Activated CD4-positive, alpha-beta T cell treated with anti-CD3 and anti-CD28 coated beads, Interleukin-10, Interleukin-2, amounts not matched to agents 100 ng/mL and 50 ng/mL, durations not matched to agents 16 hours and 8 hours (primary cell): ENCODE measurements around the gene CLEC1B.
"Not testable (repeated sequence)": the region's sequence is repeated elsewhere in the genome, so short reads cannot be mapped to it uniquely, and the experiment has no call there.

Experiments used
- DNase-seq: peaks from one replicate; pipeline ENCODE4 v3.0.0-alpha.2; 2020

The CLEC1B gene

DNA sequence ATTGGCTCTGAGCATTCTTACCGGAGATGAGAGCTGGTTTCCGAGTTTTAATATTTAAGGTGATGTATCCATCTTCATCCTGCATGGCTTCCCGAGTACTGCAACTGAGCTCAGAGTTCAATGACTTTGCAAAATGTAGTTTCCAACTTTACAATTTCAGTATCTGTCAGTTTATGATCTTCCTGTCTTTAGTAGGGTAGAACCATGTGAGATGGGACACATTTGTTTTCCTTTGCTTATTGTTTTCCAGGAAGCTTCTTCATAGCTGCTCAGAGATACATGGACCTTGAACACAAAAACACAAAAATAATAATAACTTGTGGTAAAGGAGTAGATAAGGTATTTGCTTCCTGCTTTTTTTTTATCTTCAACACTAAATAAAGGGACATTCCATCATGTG is at the start of gene CLEC1B:
Gene CLEC1B, minus strand, starts transcription at position 106 of the 400 bp plus-strand sequence. Its CDS starts 21 bp downstream, at position 85.
- DNase-seq: no peak

DNA sequence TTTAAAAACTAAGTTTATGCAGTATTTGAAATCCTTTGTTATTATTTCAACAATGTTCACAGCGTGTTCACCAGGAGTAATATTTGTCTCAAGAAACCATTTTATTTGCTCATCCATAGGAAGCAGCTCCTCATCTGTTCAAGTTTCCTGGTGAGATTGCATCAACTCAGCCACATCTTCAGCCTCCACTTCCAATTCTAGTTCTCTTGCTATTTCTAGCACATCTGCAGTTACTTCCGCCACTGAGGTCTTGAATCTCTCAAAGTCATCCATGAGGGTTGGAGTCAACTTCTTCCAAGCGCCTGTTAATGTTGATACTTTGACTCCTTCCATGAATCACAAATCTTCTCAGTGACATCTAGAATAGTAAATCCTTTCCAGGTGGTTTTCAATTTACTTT is 49.6 kb upstream of the CLEC1B start:
- DNase-seq: no peak

DNA sequence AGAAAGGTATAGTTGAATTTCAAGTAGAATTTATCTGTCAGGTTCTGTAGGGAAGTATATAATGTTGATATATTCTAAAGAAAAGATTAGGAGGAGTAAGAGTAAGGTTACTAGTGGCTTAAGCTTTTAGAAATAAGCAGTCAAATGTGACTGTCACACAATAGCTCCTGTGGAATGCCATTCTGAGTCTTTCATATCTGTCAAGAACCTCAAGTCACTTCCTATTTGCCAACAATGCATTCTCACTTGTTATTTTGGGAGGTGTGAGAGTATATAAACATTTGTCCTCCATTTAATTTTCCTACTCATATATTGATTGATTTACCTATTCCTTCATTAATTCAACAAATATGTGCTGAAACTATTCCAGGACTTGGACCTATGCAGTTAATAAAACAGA is 43.2 kb upstream of the CLEC1B start:
- no peak for DNase-seq

DNA sequence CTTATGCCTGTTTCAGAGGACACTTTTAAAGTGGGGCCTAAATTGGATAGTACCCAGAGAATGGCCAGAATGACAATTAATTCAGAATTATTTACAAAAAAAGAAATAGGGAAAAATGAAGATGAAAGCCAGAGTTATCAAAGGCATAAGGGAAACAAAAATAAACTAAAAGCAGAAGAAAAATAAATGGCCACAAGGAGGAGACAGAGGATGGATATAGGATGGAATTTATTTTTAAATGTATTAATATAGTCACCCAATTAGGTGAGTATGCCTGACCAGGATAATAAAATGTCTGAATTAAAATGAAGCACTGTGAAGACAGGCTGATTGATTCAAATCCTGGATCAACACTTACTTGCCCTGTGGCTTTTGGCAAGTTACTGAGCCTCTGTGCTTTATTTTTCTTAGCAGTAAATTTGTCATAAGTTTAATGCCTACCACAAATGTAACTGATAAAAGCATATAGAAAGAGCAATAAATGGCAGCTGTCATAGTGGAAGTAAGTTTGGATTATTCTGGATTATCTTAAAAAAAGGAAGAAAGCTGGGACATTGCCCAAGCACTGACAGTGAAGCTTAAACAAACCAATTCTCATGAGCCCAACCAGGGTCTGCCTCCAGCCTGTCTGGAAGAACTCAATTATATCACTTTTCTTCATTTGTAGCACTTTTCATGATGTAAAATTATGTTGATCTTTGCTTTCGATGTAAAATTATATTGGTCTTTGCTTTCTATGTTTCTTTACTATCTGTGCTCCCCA is 35.0 kb upstream of the CLEC1B start:
- no peak for DNase-seq

DNA sequence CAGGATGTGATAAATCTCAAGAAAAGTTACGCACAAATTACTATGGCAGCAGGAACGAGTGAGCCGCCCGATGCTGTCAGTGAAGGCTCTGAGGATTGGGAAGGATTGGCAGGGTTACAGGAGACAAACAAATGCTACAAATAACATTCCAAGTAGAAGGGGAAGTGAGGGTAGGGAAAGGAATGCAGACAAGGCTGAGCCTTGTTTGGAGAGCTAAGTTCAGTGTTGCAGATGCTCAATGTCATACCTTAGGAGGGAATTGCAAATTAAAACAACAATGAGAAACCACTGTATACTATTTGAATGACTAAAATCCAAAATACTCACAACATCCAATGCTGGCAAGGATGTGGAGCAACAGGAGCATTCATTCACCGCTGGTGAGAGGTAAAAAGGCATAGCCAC is 32.9 kb upstream of the CLEC1B start:
- DNase-seq: no peak

DNA sequence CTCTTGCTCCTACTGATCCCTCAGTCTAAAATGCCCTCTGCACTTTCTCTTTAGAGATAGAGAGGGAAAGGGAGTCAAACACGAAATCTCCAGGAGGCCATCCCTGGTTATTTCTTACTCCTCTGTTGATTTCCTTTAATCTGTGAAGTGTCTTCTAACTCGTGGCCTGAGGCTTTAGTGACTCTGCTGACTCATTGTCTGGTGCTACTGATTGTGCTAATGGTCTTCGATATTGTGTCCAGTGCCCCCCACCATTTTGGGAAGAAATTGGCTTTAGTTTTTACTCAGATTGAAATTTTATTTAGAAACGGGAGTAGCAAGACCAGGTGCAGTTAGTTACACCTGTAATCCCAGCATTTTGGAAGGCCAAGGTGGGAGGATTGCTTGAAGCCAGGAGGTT is 32.4 kb upstream of the CLEC1B start:
- DNase-seq: no peak

DNA sequence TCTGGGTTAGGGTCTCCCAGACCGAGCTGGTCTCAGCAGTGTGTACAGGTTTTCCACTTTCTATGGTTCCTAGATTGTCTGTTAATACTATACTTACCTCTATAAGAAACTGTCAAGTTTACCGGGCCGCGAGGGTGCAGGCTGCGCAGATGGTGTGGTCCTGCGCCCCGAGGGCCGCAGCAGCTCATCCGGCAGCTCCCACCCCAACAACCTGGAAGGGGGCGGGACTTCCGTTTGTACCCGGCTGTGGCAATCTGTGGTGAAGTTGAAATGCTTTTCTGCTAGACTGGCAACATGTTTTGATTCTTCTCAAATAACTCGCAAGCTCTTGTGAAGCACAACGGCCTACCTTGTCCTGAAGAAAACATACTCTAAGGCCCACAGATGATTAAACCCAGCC is 31.5 kb upstream of the CLEC1B start, which contains the start of gene CLEC9A:
Gene CLEC9A, plus strand, starts transcription at position 237 of the 400 bp plus-strand sequence. CDS start 22,006 bp downstream, outside the sequence.
- no peak for DNase-seq

DNA sequence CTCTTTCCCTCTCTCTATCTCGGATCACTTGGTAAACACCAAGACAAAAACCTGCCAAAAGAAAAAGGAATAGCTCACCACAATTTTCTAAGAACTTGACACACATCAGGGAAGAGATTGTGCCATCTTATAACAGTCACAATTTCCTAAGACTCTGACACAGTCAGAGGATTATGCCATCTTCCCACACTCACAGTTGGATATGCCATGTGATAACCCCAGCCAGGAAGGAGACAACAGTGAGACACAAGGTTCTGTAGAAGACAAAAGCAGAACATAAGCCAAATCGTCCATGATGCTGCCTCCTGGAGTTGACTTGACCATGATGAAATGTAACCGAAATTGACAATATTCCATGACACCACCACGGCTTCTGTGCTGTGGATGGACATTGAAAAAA is 28.8 kb upstream of the CLEC1B start:
- no peak for DNase-seq

DNA sequence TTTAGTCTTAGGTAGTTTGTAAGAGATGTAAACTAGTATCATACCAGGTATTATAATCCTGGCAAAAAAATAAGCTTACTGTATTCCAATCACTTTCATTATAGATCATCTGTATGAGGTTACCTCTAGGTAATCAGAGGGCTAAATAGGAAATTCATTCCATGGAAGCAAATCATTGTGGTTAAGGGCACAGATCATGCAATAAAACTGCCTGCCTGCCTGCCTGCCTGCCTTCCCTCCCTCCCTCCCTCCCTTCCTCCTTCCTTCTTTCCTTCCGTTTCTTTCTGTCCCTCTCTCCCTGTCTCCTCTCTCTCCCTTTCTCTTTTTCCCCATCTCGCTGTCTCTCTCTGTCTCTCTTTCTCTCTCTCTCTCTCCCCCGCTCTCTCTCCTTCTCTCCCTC is 28.4 kb upstream of the CLEC1B start:
- no peak for DNase-seq

DNA sequence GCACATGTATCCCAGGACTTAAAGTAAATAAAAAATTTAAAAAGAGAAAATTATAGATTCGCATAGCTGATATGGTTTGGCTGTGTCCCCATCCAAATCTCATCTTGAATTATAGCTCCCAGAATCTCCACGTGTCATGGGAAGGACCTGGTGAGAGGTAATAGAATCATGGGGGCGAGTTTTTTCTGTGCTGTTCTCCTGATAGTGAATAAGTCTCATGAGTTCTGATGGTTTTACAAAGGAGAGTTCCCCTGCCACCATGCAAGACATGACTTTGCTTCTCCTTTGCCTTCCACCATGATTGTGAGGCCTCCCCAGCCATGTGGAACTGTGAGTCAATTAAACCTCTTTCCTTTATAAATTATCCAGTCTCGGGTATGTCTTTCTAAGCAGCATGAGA is 27.7 kb upstream of the CLEC1B start:
- DNase-seq: not testable (repeated sequence)

DNA sequence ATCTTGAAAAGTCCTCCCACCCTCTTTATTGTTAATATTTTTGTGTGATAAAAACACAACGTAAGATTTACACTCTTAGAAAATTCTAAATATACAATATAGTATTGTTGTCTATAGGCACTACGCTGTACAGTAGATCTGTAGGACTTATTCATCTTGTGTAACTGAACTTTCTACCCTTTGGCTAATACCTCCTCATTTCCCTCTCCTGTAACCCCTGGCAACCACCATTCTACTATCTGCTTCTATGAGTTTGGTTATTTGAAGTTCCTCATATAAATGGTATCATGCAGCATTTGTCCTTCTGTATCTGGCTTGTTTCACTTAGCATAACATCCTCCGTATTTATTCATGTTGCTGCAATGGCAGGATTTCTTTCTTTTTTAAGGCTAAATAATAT is 26.3 kb upstream of the CLEC1B start:
- DNase-seq: no peak

DNA sequence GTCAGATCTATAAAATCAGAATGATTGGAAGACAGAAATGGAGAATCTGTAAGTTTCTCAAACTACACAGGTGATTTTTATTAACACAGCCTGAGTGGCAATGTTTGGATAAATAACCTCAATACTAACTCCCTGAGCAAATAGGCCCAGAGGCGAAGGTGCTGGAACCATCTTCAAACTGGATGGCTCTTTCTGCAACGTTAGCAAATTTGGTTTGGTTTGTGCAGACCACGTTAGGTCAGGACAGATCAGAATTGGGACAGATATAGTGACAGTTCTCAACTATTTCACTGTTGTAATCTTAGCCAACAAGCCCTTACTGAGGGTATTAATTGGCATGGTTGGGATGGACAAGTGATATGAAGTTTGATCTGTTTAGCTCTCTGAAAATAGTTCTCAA is 22.4 kb upstream of the CLEC1B start:
- DNase-seq: no peak

DNA sequence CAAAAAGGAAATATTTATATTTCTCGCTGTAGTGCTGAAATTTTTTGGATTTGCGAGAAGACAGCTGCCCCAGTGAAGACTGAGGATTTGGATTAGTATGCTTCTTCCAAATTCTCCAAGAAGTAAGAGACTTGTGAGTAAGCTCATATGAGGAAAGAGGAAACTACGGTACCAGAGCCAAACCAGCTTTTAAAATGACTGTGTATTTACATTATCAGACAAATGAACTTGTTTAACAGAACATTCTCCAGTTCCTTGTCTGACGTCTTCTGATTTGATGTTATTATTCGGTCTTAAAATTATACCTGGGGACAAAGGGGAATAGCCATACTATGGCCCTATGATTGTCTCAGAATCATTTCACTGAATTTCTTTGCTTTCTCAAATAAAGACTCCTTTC is 19.5 kb upstream of the CLEC1B start:
- no peak for DNase-seq

DNA sequence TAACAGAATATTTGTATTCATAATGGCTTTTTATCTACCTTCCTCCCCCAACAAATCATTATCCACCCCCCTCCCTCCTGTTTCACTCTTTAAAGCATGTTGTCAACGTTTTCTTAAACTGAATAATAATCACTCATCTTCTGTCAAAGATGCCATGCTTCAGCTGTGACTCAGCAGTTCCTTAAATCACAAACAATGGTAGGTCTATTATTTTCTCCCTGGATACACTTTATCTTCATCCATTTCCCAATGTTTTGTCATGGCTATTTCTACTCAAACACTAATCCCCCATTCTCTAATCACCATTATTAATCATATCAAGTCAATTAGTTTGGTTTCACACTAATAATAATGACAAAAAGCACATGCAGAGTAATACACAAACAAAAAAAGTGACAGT is 18.0 kb upstream of the CLEC1B start:
- DNase-seq: no peak

DNA sequence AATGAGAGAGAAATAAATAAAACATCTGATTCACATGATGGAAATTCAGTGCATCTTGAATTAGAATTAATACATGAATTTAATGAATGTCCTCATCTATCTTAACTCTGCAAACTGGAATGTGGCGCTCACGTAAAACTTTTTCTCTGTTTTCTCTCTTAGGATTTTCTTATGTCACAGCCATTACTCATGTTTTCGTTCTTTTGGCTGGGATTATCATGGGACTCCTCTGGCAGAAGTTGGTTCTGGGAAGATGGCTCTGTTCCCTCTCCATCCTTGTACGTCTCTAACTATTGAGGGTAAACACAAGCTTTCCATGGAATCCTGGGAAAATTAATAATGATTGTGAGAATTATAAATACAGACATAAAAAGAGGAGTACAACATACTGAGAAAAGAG is 16.5 kb upstream of the CLEC1B start:
- DNase-seq: no peak

DNA sequence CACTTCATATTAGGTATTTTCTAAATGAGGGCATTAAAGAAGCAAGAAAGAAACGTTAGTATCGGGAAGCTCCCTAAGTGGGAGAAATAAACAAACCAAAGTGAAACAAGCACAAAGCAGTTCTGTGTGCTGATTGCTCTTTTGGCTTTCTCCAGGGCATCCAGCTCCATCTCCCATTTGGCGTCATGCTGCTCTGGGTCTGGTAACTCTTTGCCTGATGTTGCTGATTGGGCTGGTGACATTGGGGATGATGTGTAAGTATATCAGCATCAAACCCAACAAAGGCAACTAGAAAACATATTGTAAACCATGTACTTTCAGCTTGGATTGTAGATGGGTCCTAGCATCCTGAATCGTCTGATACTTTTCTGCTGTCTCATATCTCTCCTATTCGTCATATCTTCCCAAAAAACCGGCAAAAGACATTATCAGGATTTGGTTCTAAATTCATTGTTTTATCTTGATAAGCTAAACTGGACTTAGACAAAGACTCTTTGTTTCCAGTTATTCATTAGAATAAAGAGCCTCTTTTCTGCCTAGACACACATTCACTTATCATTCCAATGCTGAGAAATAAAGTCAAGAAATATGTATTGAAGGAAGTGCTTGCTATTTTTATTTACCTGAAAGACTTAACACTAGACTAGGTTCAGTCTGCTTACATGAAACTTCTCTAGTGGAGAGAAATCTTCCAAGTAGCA is 13.9 kb upstream of the CLEC1B start:
- no peak for DNase-seq

DNA sequence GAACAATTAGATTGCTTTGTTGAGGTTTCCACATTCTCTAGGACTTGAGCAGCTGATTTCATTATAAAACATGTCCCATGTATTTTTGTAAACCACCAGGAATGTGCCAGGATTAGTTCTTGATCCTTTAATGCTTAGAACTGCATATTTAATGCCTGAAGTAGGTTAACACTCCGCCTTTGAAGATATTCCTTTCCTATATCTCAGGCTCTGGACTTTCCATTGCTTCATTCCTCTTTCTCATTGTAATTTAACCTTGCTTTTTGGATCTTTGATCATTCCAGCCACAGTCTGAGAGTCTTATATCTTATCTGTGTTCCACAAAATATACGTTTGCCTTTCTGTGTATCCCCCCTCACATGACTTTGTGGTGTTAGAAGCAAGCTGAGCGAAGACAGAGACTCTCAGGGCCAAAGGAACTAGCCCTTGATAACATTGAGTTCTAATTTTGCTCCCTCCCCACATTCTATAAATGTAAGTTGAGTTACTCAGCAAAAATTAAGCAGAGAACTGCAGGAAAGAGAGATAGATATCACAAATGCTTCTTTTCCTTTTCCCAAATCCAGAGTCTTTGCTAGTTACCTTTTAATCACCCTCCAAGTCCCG is 2.4 kb upstream of the CLEC1B start:
- no peak for DNase-seq

DNA sequence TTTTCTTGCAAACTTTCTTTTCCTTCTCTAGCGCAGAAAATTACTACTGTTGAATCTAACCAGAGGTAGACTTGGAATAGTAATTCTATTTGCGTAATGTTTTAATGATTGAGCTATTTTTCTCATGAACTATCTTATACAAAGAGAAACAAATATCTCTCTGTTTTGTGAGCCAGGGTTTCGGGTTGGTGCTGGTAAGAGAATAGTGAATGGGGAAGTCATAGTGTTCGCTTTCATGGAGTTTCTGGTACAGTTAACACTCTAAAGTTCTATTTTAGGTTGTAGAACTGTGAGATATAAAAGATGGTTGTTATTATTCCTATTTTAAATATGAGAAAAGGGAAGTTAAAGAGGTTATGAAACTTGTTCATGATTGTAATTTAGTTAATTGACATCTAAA is 6.6 kb downstream of the CLEC1B start:
- DNase-seq: no peak

DNA sequence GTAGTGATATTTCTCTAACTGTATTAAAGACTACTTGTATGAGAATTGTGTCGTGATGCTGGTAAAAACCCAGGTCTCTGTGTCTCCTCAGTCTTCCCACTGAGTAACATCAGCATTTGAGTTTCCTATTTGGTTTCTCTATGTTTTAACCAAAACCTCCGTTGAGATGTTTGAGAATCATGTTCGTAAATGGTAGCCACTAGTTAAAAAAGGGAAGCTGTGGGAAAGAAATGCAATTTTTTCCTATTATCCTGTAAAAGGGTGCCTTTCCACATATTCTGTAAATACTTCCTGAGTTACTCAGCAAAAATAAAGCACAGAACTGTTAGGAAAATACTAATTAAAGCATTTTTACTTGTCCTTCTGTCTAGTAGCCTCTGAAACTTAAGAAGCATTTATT is 7.0 kb downstream of the CLEC1B start:
- no peak for DNase-seq

DNA sequence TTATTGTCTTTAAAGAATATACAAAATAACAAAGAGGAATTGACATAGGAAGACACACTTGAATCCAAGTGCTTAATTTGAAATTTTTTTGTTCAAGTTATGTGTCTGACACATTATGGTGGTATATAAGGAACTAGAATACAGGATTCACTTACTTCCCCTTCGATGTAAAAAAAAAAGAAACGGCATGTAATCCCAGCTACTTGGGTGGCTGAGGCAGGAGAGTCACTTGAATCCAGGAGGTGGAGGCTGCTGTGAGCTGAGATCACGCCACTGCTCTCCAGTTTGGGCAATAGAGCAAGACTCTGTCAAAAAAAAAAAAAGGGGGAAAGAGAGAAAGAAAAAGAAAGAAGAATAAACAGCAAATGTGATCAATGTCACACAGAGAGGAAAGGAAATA is 18.8 kb downstream of the CLEC1B start:
- DNase-seq: no peak

DNA sequence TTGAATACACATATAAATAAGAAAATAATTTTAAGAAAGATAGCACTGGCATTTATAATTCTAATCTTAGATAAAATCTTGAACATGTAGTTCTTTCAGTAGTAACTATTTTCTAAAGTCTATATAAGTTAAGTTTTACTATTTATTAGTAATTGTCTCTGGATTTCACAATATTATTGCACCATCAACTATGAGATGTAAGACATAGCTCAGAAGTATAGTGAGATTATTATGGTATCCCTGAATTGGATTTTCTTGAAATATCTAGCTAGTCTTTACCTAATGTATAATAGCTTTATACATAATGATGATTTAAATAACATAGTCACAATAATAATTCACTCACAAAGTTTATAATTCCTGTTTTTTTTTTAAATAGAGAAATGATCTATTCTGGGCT is 21.0 kb downstream of the CLEC1B start:
- DNase-seq: no peak

DNA sequence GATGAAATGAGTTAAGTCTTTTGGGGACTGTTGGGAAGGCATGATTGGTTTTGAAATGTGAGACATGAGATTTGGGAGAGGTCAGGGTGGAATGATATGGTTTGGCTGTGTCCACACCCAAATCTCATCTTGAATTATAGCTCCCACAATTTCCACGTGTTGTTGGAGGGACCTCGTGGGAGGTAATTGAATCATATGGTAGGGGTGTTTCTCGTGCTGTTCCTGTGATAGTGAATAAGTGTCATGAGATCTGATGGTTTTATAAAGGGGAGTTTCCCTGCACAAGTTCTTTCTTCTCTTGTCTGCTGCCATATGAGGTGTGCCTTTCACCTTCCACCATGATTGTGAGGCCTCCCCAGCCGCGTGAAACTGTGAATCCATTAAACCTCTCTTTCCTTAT is 22.3 kb downstream of the CLEC1B start:
- not testable (repeated sequence) for DNase-seq

DNA sequence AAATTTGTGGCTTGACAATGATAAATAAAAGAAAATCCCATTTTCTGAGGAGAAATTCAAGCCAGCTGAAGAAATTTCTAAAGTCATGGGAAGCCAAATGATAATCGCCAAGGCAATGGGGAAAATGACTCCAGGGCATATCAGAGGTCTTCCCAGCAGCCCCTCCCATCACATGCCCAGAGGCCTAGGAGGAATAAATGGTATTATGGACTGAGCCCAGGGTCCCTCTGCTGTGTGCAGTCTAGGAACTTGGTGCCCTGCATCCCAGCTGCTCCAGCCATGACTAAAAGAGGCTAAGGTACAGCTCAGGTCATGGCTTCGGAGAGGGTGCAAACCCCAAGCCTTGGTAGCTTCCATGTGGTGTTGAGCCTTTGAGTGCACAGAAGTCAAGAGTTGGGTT is 23.3 kb downstream of the CLEC1B start:
- DNase-seq: no peak

DNA sequence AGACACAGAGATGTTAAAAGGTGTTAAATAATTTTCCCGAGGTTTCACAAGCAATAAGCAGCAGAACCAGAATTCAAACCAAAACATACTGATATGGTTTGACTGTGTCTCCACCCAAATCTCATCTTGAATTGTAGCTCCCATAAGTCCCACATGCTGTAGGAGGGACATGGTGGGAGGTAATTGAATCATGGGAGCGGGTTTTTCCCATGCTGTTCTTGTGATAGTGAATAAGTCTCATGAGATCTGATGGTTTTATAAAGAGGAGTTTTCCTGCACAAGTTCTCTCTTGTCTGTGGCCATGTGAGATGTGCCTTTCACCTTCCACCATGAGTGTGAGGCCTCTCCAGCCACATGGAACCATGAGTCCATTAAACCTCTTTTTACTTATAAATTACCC is 24.2 kb downstream of the CLEC1B start:
- DNase-seq: not testable (repeated sequence)
